GM23248 (cell line): ENCODE results near the gene PTGS1. TPM values are rescaled to one million over a fixed set of nuclear protein-coding genes. Genes with fewer than 3 reads are reported as not detected.
A peak's percentile ranks its signal among the peaks of the same experiment; 100 is the strongest.

Experiments
- DNase-seq: peaks from one replicate; pipeline ENCODE4 v3.0.0-alpha.2; 2015
- H2AFZ ChIP-seq: fragments of 200-600 bp; sonication (generic); 2 replicates; pipeline ENCODE4 v1.6.1; 2016; ENCODE audit warnings: antibody characterized with exemption
- H3F3A ChIP-seq: fragments of 200-600 bp; sonication (generic); 2 replicates; pipeline ENCODE4 v1.6.1; 2016; ENCODE audit warnings: mild to moderate bottlenecking, antibody characterized with exemption, mixed run types; ENCODE audit not compliant: insufficient read depth
- H3K27ac ChIP-seq: fragments of 200-600 bp; sonication (generic); 2 replicates; pipeline ENCODE4 v1.5.1; 2016; ENCODE audit warnings: mild to moderate bottlenecking
- H3K27me3 ChIP-seq: fragments of 200-600 bp; sonication (generic); replicated peaks from 2 replicates; pipeline ENCODE4 v1.6.1; 2016; ENCODE audit warnings: mild to moderate bottlenecking; ENCODE audit not compliant: insufficient read depth
- H3K36me3 ChIP-seq: fragments of 200-600 bp; sonication (generic); 2 replicates; pipeline ENCODE4 v1.6.1; 2016; ENCODE audit warnings: low read depth, mild to moderate bottlenecking
- H3K4me1 ChIP-seq: fragments of 200-600 bp; sonication (generic); 2 replicates; pipeline ENCODE4 v1.6.1; 2016; ENCODE audit warnings: mild to moderate bottlenecking; ENCODE audit not compliant: insufficient read depth
- H3K4me2 ChIP-seq: fragments of 200-600 bp; sonication (generic); one replicate; pipeline ENCODE4 v1.6.1; 2016; ENCODE audit warnings: mild to moderate bottlenecking; ENCODE audit not compliant: unreplicated experiment
- H3K4me3 ChIP-seq: fragments of 200-600 bp; sonication (generic); 2 replicates; pipeline ENCODE4 v1.5.1; 2016; ENCODE audit warnings: mild to moderate bottlenecking
- H3K79me2 ChIP-seq: fragments of 200-600 bp; sonication (generic); 2 replicates; pipeline ENCODE4 v1.6.1; 2016; ENCODE audit warnings: mild to moderate bottlenecking; ENCODE audit not compliant: insufficient read depth
- H3K9ac ChIP-seq: fragments of 200-600 bp; sonication (generic); 2 replicates; pipeline ENCODE4 v1.6.1; 2016; ENCODE audit warnings: mild to moderate bottlenecking
- H3K9me2 ChIP-seq: fragments of 200-600 bp; sonication (generic); 2 replicates; pipeline ENCODE4 v1.6.1; 2016; ENCODE audit warnings: mixed run types, mild to moderate bottlenecking, moderate library complexity; ENCODE audit not compliant: insufficient read depth
- H3K9me3 ChIP-seq: fragments of 200-600 bp; sonication (generic); one replicate; pipeline ENCODE4 v1.6.1; 2017; ENCODE audit warnings: low read depth
- H4K20me1 ChIP-seq: fragments of 200-600 bp; sonication (generic); 2 replicates; pipeline ENCODE4 v1.6.0; 2016; ENCODE audit not compliant: insufficient read depth
- EZH2 ChIP-seq: fragments of 200-600 bp; sonication (generic); IDR thresholded peaks from 2 replicates; pipeline ENCODE4 v1.6.1; 2018; ENCODE audit warnings: antibody characterized with exemption, mild to moderate bottlenecking; ENCODE audit not compliant: insufficient read depth, poor library complexity, severe bottlenecking
- EZH2phosphoT487 ChIP-seq: fragments of 200-600 bp; sonication (generic); IDR thresholded peaks from 2 replicates; pipeline ENCODE4 v1.6.1; 2018; ENCODE audit warnings: antibody characterized with exemption, moderate library complexity, mild to moderate bottlenecking, low read depth; ENCODE audit not compliant: insufficient read depth
- WGBS, 2 experiments: methylation state at CpG; one replicate each; pipeline ENCODE4 v1.1.6; 2015 to 2017; ENCODE audit warnings: low lambda C conversion rate in 2 of 2, low coverage in 1 of 2; ENCODE audit errors: missing lambda C conversion rate in 2 of 2; 5-methylcytosine and 5-hydroxymethylcytosine counted together
- in situ Hi-C: fragments of 300-500 bp; cut with MboI; formaldehyde crosslinking; loops from 2 replicates; pipeline ENCODE4 v1.15.0; 2020
- polyA plus RNA-seq: library from polyadenylated mRNA; unstranded; fragments of >200 nt; fragmentation: Nextera tagmentation; extraction: Ambion mirVana; gene quantifications from 2 replicates; pipeline ENCODE4 v1.2.1, GENCODE V29; 2016
- total RNA-seq: library from RNA; depleted of rRNA; stranded (reverse); fragments of >200 nt; shearing (Covaris generic); gene quantifications from 2 replicates; pipeline ENCODE4 v1.2.3, GENCODE V29; 2014

Gene PTGS1
- total and polyA plus RNA-seq, 2 experiments from 2014 or later = 39.6 to 43.8 TPM

DNA sequence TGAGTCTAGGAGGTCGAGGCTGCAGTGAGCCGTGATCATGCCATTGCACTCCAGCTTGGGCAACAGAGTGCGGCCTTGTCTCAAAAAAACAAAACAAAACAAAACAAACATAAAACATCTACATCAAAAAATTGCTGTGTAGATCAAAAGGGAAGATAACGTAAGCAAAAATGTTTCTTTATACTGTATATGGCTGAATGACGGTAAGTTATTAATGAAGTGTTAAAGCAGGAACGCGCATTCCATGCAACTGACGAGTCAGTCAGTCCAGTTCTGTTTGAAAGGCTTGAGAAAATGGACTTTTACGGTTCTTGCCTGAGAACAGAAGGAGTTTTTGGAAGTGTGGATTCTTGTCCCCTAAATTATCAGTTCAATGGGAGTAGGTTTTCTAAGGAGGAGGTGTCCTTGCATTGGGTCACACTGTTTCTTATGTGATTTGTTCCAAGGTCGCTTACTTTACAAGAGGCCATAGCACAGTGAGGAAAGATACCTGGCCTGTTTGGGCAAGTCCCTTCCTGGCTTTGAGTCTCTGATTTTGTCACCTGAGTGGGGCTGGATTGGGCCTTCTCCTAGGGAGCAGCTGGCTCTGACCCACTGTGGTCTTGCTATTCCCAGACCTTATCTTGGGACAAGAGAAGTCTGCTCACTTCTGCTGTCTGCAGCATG is 6.6 kb upstream of the PTGS1 start:
- no peak overlapping the region for H3K9ac ChIP-seq
- H3K4me1 ChIP-seq = peaks cover 22% of the 10 kb centered on the region
- 90 to 93% methylated on average over 10 of the region's 10 CpGs for WGBS, 2 experiments
- TF ChIP-seq EZH2 = no peak
- no peak for TF ChIP-seq EZH2phosphoT487
- peak overlapping the region; percentile 76 for H2AFZ ChIP-seq
- in situ Hi-C loops = loop anchor here (25.0 kb wide), 1 partner anchor 448 kb away; the partner anchor contains the start of gene OR1K1
- no peak for DNase-seq
- no peaks in the 10 kb centered on the region for H3K79me2 ChIP-seq
- H3K4me3 ChIP-seq = no peak overlapping the region; the same call in 1 of the 2 replicates
- peaks cover 15% of the 10 kb centered on the region for H3F3A ChIP-seq
- peak overlapping the region; percentile 31 for H3K27ac ChIP-seq
- no peaks in the 10 kb centered on the region for H3K9me2 ChIP-seq
- H4K20me1 ChIP-seq = no peaks in the 10 kb centered on the region
- H3K27me3 ChIP-seq = no peaks in the 10 kb centered on the region
- no peaks in the 10 kb centered on the region for H3K9me3 ChIP-seq
- H3K36me3 ChIP-seq = no peaks in the 10 kb centered on the region
- no peak overlapping the region for H3K4me2 ChIP-seq

DNA sequence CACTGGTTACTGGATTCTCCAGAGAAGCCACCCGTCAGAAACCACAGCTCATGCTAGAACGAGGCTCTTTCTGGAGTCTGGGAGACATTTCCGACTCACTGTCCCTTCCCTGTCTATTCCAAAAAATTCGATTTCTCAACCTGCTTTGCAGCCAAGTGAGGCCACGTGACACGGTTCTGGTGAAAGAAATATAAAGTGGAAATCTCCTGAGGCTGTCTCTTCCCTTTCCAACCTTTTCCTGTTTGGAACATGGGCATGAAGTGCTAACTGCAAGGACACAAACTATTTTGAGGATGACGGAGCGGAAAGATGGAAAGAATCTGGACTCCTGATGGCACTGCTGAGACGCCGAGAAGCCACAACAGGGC is 6.1 kb upstream of the PTGS1 start:
- DNase-seq = peak; percentile 73
- Histone ChIP-seq H3K9ac (no peak overlapping the region; the same call in 1 of the 2 replicates), H4K20me1 (no peaks in the 10 kb centered on the region), H3K79me2 (no peaks in the 10 kb centered on the region), H2AFZ (peak overlapping the region; percentile 76), H3K9me3 (no peaks in the 10 kb centered on the region), H3K36me3 (no peaks in the 10 kb centered on the region), H3K4me3 (no peak overlapping the region; the same call in 1 of the 2 replicates), H3F3A (peaks cover 15% of the 10 kb centered on the region), H3K27me3 (no peaks in the 10 kb centered on the region), H3K4me1 (peaks cover 21% of the 10 kb centered on the region), H3K4me2 (peak overlapping the region; percentile 48), H3K9me2 (no peaks in the 10 kb centered on the region), H3K27ac (peak overlapping the region; percentile 31)
- in situ Hi-C loops = loop anchor here (25.0 kb wide), 1 partner anchor 448 kb away; the partner anchor contains the start of gene OR1K1
- TF ChIP-seq EZH2 (no peak), EZH2phosphoT487 (no peak)
- 12 to 16% methylated on average over 10 of the region's 10 CpGs for WGBS, 2 experiments

DNA sequence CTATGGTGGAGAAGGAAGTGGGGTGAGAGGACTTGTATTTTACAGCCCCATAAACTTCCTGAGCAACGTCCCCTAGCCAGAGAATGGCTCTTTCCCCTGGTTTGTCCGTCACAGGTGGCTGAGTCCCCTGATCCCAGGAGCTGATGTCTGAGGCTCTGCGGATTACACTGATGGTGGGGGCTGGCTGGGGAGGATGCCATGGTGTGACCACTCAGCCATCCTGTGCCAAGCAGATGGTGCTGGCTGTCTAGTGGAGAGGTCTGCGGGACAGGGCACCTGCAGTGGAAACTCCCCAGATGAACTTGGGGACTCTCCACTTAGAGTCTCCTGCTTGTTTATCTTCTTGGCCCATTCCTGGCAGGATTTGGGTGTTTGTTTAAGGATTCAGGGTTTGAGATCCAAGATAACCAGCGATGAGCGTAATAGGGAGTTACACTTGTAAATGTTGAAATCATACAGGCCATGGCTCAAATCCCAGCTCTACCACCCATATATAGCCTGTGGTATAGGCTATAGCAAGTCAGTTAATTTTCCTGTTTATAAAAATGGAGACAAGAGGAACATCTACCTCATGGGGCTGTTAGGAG is 4.7 kb upstream of the PTGS1 start:
- no peak for DNase-seq

DNA sequence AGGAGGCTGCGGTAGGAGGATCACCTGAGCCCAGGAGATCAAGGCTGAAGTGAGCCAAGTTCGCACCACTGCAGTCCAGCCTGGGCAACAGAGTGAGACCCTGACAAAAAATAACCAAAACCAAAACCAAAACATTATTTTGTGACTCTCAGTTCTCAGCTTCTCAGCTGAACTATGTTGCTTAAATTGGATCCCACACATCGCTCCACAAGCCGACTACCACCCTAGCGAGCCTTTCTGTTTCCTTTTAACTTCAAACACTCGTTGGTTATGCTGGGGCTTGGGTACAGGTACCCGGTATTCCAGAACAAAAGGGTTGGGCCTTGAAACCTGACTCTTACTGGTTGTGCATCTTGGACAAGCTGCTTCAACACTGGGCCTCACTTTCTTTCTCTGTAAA is 3.8 kb upstream of the PTGS1 start:
- H3K9me3 ChIP-seq = no peaks in the 10 kb centered on the region
- 77 to 82% methylated on average over 7 of the region's 7 CpGs for WGBS, 2 experiments
- no peak overlapping the region for H3K4me2 ChIP-seq
- H3K9me2 ChIP-seq = no peaks in the 10 kb centered on the region
- TF ChIP-seq EZH2 (no peak), EZH2phosphoT487 (no peak)
- no peak overlapping the region for H2AFZ ChIP-seq
- H3K36me3 ChIP-seq = no peaks in the 10 kb centered on the region
- H3K4me3 ChIP-seq = no peak overlapping the region
- H3K27ac ChIP-seq = no peak overlapping the region
- DNase-seq = no peak
- H3K79me2 ChIP-seq = peaks cover 10% of the 10 kb centered on the region; the same call in 1 of the 2 replicates
- H4K20me1 ChIP-seq = no peaks in the 10 kb centered on the region
- peaks cover 15% of the 10 kb centered on the region for H3F3A ChIP-seq
- H3K27me3 ChIP-seq = no peaks in the 10 kb centered on the region
- in situ Hi-C loops = loop anchor here (25.0 kb wide), 1 partner anchor 445 kb away; the partner anchor contains the start of gene OR1K1
- peaks cover 18% of the 10 kb centered on the region; the same call in 1 of the 2 replicates for H3K4me1 ChIP-seq
- no peak overlapping the region for H3K9ac ChIP-seq

More for the DNA sequence above, 4.7 kb upstream of the PTGS1 start:
- in situ Hi-C loops = loop anchor here (25.0 kb wide), 1 partner anchor 446 kb away; the partner anchor contains the start of gene OR1K1
- H3K4me3 ChIP-seq = no peak overlapping the region
- peaks cover 13% of the 10 kb centered on the region; the same call in 1 of the 2 replicates for H3K4me1 ChIP-seq
- H3K27ac ChIP-seq = no peak overlapping the region
- peaks cover 15% of the 10 kb centered on the region for H3F3A ChIP-seq
- no peaks in the 10 kb centered on the region for H4K20me1 ChIP-seq
- WGBS, 2 experiments = 91 to 94% methylated on average over 6 of the region's 6 CpGs
- TF ChIP-seq EZH2phosphoT487 (no peak), EZH2 (no peak)
- H3K79me2 ChIP-seq = 0 out of 2 replicates have a peak, but pooled peaks cover under 1% of the 10 kb centered on the region
- no peak overlapping the region for H2AFZ ChIP-seq
- no peaks in the 10 kb centered on the region for H3K27me3 ChIP-seq
- no peak overlapping the region for H3K9ac ChIP-seq
- H3K4me2 ChIP-seq = no peak overlapping the region
- H3K9me2 ChIP-seq = no peaks in the 10 kb centered on the region
- H3K36me3 ChIP-seq = no peaks in the 10 kb centered on the region
- no peaks in the 10 kb centered on the region for H3K9me3 ChIP-seq
